Measurements from ENCODE around the gene MAGI1.
"Not testable (repeated sequence)": the region's sequence is repeated elsewhere in the genome, so short reads cannot be mapped to it uniquely, and the experiment has no call there.

Gene MAGI1

GRCh38 chr3:65873028-65873427 lies 165.7 kb downstream of the MAGI1 start:
- DNase-seq (ENCODE audit: low spot score), result no peak

DNA sequence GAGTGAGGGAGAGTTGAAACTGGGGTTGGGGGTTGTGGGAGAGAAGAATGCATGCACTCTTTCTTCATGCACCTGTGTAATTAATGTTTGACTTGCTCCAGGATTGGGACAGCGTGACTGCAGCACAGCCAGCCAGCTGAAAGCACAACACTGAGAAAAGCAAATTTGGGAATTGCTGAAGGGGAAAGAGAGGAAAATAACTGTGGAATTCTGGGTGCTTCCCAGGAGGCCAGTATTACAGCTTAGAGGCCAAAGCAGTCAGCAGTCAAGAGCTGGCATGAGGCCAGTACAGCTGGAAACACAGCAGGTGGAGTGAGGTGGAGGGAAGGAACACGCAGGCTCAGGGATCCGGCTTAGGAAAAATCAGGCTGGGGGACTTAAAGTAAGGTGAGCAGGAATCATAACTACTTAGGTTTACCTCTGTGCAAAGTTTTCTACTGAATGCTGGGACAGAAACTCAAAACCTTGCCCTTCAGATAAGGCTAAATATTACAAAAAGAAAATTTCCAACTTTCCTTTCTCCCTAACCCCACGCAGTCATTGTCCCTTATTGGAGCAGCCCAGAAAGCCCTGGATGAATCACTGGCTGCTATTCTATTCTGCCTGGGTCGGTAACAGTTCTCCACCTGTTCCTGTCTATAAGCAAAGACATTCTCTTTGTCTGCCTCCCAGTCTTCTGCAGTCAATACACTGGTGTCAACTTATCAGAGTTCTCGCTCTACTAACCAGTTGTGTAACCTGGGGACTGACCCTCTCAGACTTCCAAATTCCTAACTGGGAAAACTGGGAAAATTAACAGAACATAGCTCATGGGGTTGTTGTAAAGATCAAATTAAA lies 167.2 kb downstream of the MAGI1 start:
- no peak for DNase-seq (ENCODE audit: low spot score)

GRCh38 chr3:65869798-65870197 lies 168.9 kb downstream of the MAGI1 start:
- no peak for DNase-seq (ENCODE audit: low spot score)

- DNase-seq (ENCODE audit: low spot score), result no peak
Observed at GRCh38 chr3:65867463-65868210, 171.1 kb downstream of the MAGI1 start.

GRCh38 chr3:65864357-65864904 lies 174.3 kb downstream of the MAGI1 start:
- DNase-seq (ENCODE audit: low spot score), result no peak

- no peak for DNase-seq (ENCODE audit: low spot score)
Observed at GRCh38 chr3:65861718-65862117, 177.0 kb downstream of the MAGI1 start.

GRCh38 chr3:65859612-65860011 lies 179.1 kb downstream of the MAGI1 start:
- not testable (repeated sequence) for DNase-seq (ENCODE audit: low spot score)

DNA sequence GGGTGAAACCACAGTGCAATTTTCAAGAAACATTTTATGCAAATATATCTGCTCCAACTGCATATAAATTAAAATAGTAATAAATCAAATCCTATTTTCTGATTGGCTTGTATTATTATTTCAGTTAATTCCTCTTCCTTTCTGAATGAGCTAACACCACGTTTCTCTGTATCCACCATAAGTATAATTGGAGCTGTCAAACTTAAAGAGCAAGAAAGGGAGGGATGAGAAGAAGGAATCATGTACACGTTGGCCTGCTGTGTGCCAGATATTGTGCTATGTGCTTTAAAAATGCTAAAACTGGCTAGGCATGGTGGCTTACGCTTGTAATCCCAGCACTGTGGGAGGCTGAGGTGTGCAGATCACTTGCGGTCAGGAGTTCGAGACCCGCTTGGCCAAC lies 180.0 kb downstream of the MAGI1 start:
- DNase-seq (ENCODE audit: low spot score), result no peak

DNA sequence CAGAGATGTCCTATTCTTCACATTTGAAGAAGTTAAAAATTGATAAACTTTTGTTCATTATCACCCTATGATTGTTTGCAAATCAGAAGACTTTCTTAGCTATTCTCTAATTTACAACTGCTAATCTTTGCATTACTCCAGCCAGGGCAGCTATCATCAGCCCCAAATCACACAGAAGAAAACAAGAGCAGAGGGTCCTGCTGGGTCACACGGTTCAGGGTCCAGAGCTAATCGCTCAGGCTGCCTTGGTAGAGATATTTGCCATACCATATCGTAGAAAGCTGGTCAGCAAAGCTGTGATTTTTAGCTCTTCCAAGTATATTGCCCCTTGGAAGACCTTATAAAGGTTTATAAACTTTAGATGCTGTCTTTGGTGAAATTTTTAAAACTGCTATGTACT lies 181.4 kb downstream of the MAGI1 start:
- no peak for DNase-seq (ENCODE audit: low spot score)

- no peak for DNase-seq (ENCODE audit: low spot score)
Observed at GRCh38 chr3:65856907-65857306, 181.8 kb downstream of the MAGI1 start.

- DNase-seq (ENCODE audit: low spot score), result no peak
Observed at GRCh38 chr3:65855370-65856100, 183.2 kb downstream of the MAGI1 start.

DNA sequence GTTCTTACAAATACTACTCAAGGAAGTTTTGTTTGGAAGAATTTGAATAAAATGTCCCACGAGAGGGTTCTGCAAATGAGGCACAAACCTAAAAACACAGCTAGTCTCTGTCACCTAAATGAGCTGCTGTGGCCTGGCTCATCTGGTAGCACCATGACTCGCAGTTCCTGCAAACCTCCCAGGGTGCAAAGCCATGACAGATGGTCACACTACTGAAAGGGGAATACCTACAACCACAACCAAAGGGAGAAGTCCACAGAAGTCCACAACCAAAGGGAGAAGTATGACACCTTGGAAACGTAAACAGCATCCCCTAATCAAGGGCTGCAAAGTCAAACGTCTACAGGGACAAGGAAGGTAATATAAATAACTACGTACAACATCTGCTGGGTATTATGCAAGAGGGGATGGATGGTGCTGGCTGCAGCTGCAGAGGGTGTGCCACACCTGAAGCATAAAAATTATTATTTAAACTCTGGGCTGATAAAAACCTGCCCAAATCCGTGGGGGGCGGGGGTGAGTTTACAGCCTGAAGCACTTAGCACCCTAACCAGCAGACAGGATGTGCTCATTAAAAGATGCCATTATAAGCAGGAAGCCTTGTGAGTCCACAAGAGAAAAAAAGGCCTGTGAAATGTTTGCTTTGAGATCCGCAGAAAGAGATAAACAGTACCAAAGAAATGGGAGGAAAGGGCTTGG lies 184.0 kb downstream of the MAGI1 start:
- DNase-seq (ENCODE audit: low spot score), result no peak

- no peak for DNase-seq (ENCODE audit: low spot score)
Observed at GRCh38 chr3:65851827-65852226, 186.9 kb downstream of the MAGI1 start.

DNA sequence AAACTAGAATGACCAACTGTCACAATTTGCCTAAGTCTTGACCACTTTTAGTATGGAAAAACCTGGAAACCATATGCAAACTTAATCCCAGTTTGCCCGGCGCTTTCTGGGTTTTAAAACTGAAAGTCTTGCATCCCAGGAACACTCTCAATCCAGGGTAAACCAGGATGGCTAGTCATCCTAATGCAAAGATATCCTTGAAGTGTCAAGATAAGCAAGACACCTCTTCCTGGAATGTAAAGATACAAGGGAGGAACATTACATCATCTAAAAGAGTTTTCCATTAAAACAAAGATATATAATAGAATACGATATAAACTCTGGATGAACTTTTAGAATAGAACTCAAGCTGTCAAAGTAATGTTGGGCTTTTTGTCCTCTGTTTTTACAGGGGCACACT lies 188.5 kb downstream of the MAGI1 start:
- no peak for DNase-seq (ENCODE audit: low spot score)

GRCh38 chr3:65848024-65848423 lies 190.7 kb downstream of the MAGI1 start:
- DNase-seq (ENCODE audit: low spot score), result no peak

DNA sequence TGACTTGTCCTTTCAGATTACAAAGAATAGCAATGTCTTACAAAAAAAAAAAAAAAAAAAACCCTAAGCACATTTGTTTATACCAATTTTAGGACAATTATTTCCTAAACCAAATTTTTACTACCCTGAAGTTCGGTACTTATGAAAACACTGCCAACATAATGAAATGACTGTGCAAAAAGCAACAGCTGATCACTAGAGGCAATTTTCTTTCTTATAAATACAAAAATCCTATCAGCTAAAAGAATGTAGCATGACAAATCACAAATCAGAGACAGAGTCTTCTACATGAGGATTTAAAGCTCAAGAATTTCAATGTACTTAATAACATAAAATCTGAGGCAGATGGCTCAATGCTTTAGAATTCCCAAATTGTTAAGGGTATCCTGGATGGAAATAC lies 191.8 kb downstream of the MAGI1 start:
- DNase-seq (ENCODE audit: low spot score), result no peak

GRCh38 chr3:65844370-65844769 lies 194.3 kb downstream of the MAGI1 start:
- DNase-seq (ENCODE audit: low spot score), result no peak

GRCh38 chr3:65843732-65844131 lies 195.0 kb downstream of the MAGI1 start:
- no peak for DNase-seq (ENCODE audit: low spot score)

DNA sequence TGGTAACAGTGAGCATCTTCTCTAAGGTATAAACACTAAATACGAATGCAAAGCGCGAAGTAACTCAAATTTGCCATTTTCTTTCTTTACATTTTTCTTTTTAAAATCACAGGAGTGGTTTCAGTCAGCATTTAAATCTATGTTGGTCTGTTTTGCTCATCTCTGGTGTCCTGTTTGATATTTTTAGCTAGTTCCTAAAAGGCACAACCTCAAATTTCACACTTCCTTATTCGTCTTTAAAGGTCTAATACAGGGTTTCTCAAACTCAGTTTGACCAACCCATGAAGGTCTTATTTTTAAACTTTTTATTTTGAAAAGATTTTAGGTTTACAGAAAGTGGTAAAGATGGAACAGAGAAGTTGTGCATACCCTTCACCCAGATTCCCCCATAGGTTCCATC lies 201.1 kb downstream of the MAGI1 start:
- DNase-seq (ENCODE audit: low spot score), result no peak

DNA sequence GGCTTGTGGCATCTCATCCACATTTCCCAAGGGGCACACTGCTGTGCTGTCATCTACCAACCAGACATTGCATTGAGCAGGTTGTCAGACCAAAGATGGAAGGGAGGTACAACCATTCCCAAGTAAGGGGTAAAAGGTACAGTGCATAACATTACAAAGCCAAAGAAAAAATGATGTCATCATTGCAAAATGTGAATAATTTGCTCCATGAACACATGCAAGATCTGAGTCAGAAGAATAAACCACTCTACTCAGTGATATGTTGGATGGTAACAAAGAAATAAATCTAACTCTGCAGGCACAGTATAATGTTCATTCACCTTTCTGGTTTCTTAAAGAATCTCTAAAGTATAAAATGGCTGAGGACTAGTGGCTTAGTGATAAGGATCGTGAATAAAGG lies 202.7 kb downstream of the MAGI1 start:
- no peak for DNase-seq (ENCODE audit: low spot score)

DNA sequence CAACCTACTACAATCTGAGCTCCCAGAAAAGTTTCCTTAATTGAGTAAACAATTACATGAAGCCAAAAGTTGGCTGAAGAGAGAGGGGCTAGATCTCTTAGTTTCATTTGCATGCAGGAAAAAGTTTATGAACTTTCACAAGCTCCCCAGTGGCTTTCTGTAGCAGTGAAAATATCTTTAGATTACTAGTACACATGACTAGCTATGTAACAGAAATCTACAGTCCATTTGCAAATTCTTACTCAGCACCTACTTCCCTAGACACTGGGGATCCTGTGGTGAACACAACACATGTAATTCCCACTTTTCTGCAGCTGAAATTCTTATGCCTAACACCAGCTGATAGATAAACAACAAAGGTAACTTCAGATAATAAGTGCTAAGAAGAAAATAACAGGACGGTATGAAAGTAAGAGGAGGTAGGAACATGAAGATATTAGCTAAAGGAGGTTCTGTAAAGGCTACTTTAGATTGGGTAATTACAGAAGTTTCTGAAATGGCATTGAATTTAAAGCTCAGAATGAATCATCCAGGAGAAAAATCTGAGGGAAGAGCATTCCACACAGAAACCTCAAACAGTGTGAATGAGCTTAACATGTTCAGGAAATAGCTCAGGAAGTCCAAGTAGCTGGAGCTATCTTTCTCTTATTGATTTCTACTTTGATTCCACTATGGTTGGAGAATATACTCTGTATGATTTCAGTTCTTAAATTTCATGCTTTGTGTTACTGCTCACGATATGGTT lies 204.8 kb downstream of the MAGI1 start:
- no peak for DNase-seq (ENCODE audit: low spot score)

Data from CD4-positive, alpha-beta T cell treated with Interleukin-6 at 100 ng/mL for 8 hours (primary cell).